Endometrium (tissue), 2 donors: Measurements from ENCODE around the gene ZNF385B.

Experiments
- FAIRE-seq: peaks from 2 replicates; lab custom pipeline; 2012; peaks lifted over from hg19 to GRCh38; lab: Jason Lieb, UNC
- donor health status: control.
- donor health status: control.

The ZNF385B gene

GRCh38 chr2:179580378-179581146 is 280.9 kb downstream of the ZNF385B start:
- no peak for FAIRE-seq

GRCh38 chr2:179579800-179580199 is 281.6 kb downstream of the ZNF385B start:
- no peak for FAIRE-seq

- FAIRE-seq, result no peak
Measured at GRCh38 chr2:179578171-179578916, 283.1 kb downstream of the ZNF385B start.

- FAIRE-seq, result no peak
Measured at GRCh38 chr2:179574061-179574519, 287.3 kb downstream of the ZNF385B start.

- FAIRE-seq, result no peak
Measured at GRCh38 chr2:179572544-179572943, 288.9 kb downstream of the ZNF385B start.

- FAIRE-seq, result no peak
Measured at GRCh38 chr2:179571721-179572120, 289.7 kb downstream of the ZNF385B start.

- no peak for FAIRE-seq
Measured at GRCh38 chr2:179571252-179571651, 290.2 kb downstream of the ZNF385B start.

- FAIRE-seq, result no peak
Measured at GRCh38 chr2:179569831-179570233, 291.6 kb downstream of the ZNF385B start.

- FAIRE-seq, result no peak
Measured at GRCh38 chr2:179565807-179566206, 295.6 kb downstream of the ZNF385B start.

GRCh38 chr2:179562330-179562885 is 299.0 kb downstream of the ZNF385B start:
- no peak for FAIRE-seq

- FAIRE-seq, result no peak
Measured at GRCh38 chr2:179561702-179562101, 299.7 kb downstream of the ZNF385B start.

- FAIRE-seq, result no peak
Measured at GRCh38 chr2:179560257-179560735, 301.1 kb downstream of the ZNF385B start.

- FAIRE-seq, result no peak
Measured at GRCh38 chr2:179559108-179559806, 302.2 kb downstream of the ZNF385B start.

GRCh38 chr2:179558010-179558934 is 303.1 kb downstream of the ZNF385B start:
- FAIRE-seq, result no peak

- no peak for FAIRE-seq
Measured at GRCh38 chr2:179556425-179556824, 305.0 kb downstream of the ZNF385B start.

GRCh38 chr2:179555691-179556283 is 305.6 kb downstream of the ZNF385B start:
- FAIRE-seq, result no peak

GRCh38 chr2:179554639-179555386 is 306.6 kb downstream of the ZNF385B start:
- FAIRE-seq, result no peak

GRCh38 chr2:179553382-179553781 is 308.0 kb downstream of the ZNF385B start:
- FAIRE-seq, result no peak

- no peak for FAIRE-seq
Measured at GRCh38 chr2:179551539-179552045, 309.8 kb downstream of the ZNF385B start.

- FAIRE-seq, result no peak
Measured at GRCh38 chr2:179550849-179551248, 310.6 kb downstream of the ZNF385B start.
